ENCODE measurements around the gene PTPRN2.

DNA sequence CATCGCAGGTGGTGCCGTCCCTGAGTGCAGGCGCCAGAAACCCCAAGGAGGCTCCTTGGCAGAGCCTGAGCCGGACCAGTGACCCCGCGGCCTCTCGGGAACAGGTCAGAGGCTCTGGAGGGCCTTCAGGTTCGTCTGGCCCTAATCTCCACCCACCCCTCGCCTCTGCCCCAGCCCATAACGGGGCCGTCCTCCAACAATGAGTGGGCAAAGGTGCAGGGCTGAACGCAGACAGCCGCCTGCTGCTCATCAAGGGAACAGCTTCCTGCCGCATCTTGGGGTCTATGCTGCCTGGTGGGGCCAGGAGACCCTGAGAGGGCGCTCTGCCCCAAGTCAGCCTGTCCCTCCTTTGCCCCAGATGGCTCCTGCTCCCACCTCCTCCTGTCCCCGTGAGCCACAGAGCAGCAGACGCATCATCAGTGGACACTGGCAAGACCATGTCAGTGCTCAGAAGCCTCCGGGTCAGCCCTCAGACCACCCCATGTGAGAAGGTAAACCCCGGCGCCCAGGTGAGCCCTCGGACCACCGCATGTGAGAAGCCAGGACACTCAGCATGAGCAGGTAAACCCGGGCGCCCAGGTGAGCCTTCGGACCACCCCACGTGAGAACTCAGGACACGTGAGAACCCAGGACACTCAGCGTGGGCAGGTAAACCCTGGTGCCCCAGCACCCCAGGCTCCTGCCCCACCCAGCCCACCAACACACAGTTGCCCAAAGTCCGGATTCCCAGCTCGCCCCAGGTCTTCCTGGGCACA lies 142.0 kb downstream of the PTPRN2 start:
- TF ChIP-seq, protein P1, sequence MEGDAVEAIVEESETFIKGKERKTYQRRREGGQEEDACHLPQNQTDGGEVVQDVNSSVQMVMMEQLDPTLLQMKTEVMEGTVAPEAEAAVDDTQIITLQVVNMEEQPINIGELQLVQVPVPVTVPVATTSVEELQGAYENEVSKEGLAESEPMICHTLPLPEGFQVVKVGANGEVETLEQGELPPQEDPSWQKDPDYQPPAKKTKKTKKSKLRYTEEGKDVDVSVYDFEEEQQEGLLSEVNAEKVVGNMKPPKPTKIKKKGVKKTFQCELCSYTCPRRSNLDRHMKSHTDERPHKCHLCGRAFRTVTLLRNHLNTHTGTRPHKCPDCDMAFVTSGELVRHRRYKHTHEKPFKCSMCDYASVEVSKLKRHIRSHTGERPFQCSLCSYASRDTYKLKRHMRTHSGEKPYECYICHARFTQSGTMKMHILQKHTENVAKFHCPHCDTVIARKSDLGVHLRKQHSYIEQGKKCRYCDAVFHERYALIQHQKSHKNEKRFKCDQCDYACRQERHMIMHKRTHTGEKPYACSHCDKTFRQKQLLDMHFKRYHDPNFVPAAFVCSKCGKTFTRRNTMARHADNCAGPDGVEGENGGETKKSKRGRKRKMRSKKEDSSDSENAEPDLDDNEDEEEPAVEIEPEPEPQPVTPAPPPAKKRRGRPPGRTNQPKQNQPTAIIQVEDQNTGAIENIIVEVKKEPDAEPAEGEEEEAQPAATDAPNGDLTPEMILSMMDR (conservative IDR thresholded peaks at IDR 0.05): no peak
- no peak for TF ChIP-seq EZH2 (IDR thresholded peaks at IDR 0.05; ENCODE audit: low read depth)

Data from PC-9 (cell line).